H1 (cell line): Measurements from ENCODE around the gene MEF2A. TPM values are rescaled to one million over a fixed set of nuclear protein-coding genes. Genes with fewer than 3 reads are reported as not detected.

Experiments used
- BACH1 ChIP-seq: IDR thresholded peaks from 2 replicates; pipeline ENCODE4 v1.6.1; 2012; ENCODE audit warnings: low read length, improper control_type of control experiment
- TAF1 ChIP-seq: IDR thresholded peaks from 2 replicates; pipeline ENCODE4 v1.6.1; 2011; ENCODE audit warnings: mild to moderate bottlenecking, low read depth, low read length
- polyA plus RNA-seq, 7 experiments: library from polyadenylated mRNA; depleted of rRNA in 3 of 7; stranded (reverse) in 5 of 7; unstranded in 2 of 7; fragments of >200 nt in 5 of 7; fragments of 200-250 nt in 2 of 7; gene quantifications; 1 replicate in 5 of 7; 2 replicates in 1 of 7; 4 replicates in 1 of 7; pipeline versions ENCODE4 v1.2.1 to v1.2.3, GENCODE V29; 2011 to 2013; ENCODE audit warnings: missing spikeins in 2 of 7, mixed read lengths in 2 of 7
- total RNA-seq: library from RNA; stranded (reverse); fragmentation: NEBNext Ultra II Directional; extraction: Animal tissue kit (Norgen Biotek cat#: 25700); gene quantifications from 2 replicates; pipeline ENCODE4 v1.2.1, GENCODE V29; 2021

The MEF2A gene
- total and polyA plus RNA-seq, 2 of the 8 experiments (the other 6 are each of a cell fraction or from before 2014, with no cell fraction given) = 15.6 to 22.5 TPM

DNA sequence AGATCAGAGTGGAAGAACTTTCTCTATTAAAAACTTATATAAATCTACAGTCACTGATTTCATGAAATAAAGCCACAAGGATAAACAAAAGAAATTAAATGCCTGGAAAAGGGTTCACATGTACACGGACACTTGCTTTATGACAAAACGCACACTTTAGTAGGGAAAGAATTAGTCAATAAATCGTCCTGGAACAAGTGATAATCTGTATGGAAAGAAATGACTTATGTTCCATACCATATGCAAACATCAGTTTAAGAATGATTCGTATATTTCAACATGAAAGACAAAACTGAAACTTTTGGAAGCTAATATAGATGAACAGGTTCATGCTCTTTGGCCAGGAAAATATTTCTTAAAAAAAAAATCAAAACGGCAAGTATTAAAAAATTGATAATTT is 40.2 kb downstream of the MEF2A start (continued):
- no peak for TF ChIP-seq TAF1
- no peak for TF ChIP-seq BACH1
- TF ChIP-seq, all 59 proteins: peak for 0
